PC-9 (cell line): ENCODE results near the gene GDPD5.

Experiments used
- EZH2 ChIP-seq: fragments of 200-600 bp; sonication (generic); IDR thresholded peaks from 2 replicates; pipeline ENCODE4 v1.8.0; 2017; ENCODE audit warnings: antibody characterized with exemption, low read depth
- TF ChIP-seq, protein P1 (sequence below): fragments of 200-600 bp; sonication (generic); conservative IDR thresholded peaks from 2 replicates; pipeline ENCODE4 v1.6.1; 2017; ENCODE audit warnings: mixed run types, antibody characterized with exemption, mild to moderate bottlenecking, moderate library complexity

DNA sequence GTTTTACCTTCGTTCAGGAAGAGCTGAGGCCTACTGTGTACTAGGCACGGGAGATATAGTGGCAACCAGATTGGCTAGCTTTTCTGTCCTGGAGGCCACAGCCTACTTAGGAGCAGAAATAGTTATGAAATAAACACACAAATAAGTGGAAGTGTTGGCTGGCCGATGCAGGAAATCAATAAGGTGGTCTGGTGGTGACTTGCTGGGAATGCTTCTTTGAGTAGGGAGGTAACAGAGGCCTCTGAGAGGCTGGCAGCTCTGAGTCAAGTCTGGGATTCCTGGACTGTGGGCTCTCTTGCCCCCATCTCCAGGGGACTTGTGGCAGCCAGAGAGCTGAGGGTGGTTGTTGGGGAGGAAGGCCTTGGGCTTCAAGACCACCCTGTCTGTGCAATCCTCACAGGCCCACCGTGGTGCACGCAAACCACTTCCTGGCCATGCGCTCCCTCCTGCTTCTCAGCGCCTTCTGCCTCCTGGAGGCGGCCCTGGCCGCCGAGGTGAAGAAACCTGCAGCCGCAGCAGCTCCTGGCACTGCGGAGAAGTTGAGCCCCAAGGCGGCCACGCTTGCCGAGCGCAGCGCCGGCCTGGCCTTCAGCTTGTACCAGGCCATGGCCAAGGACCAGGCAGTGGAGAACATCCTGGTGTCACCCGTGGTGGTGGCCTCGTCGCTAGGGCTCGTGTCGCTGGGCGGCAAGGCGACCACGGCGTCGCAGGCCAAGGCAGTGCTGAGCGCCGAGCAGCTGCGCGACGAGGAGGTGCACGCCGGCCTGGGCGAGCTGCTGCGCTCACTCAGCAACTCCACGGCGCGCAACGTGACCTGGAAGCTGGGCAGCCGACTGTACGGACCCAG lies 40.4 kb upstream of the GDPD5 start:
- TF ChIP-seq, protein P1, sequence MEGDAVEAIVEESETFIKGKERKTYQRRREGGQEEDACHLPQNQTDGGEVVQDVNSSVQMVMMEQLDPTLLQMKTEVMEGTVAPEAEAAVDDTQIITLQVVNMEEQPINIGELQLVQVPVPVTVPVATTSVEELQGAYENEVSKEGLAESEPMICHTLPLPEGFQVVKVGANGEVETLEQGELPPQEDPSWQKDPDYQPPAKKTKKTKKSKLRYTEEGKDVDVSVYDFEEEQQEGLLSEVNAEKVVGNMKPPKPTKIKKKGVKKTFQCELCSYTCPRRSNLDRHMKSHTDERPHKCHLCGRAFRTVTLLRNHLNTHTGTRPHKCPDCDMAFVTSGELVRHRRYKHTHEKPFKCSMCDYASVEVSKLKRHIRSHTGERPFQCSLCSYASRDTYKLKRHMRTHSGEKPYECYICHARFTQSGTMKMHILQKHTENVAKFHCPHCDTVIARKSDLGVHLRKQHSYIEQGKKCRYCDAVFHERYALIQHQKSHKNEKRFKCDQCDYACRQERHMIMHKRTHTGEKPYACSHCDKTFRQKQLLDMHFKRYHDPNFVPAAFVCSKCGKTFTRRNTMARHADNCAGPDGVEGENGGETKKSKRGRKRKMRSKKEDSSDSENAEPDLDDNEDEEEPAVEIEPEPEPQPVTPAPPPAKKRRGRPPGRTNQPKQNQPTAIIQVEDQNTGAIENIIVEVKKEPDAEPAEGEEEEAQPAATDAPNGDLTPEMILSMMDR = no peak
- no peak for TF ChIP-seq EZH2
